Smooth muscle cell (in vitro differentiated cells): ENCODE measurements around the gene TNFSF9. TPM values are rescaled to one million over a fixed set of nuclear protein-coding genes. Genes with fewer than 3 reads are reported as not detected.

Experiments used
- DNase-seq: peaks from one replicate; lab custom pipeline; 2025; ENCODE audit not compliant: unreplicated experiment; lab: John Stamatoyannopoulos, UW
- H2AFZ ChIP-seq: fragments of 200-600 bp; sonication (generic); 2 replicates; pipeline ENCODE4 v1.6.0; 2016; ENCODE audit warnings: antibody characterized with exemption, low read depth, mild to moderate bottlenecking
- H3F3A ChIP-seq: fragments of 200-600 bp; sonication (generic); 2 replicates; pipeline ENCODE4 v1.6.0; 2017; ENCODE audit warnings: antibody characterized with exemption, low read depth
- H3K27ac ChIP-seq: fragments of 200-600 bp; sonication (generic); 2 replicates; pipeline ENCODE4 v1.5.1; 2016; ENCODE audit warnings: low read depth, mild to moderate bottlenecking
- H3K27me3 ChIP-seq: fragments of 200-600 bp; sonication (generic); 2 replicates; pipeline ENCODE4 v1.6.1; 2016; ENCODE audit warnings: low read depth, mild to moderate bottlenecking
- H3K36me3 ChIP-seq: fragments of 200-600 bp; sonication (generic); 2 replicates; pipeline ENCODE4 v1.5.1; 2016; ENCODE audit warnings: low read depth
- H3K4me1 ChIP-seq: fragments of 200-600 bp; sonication (generic); 2 replicates; pipeline ENCODE4 v1.5.1; 2016; ENCODE audit warnings: low read depth
- H3K4me2 ChIP-seq: fragments of 200-600 bp; sonication (generic); 2 replicates; pipeline ENCODE4 v1.6.0; 2016; ENCODE audit warnings: mild to moderate bottlenecking
- H3K4me3 ChIP-seq: fragments of 200-600 bp; sonication (generic); 2 replicates; pipeline ENCODE4 v1.5.1; 2016; ENCODE audit warnings: mild to moderate bottlenecking
- H3K79me2 ChIP-seq: fragments of 200-600 bp; sonication (generic); 2 replicates; pipeline ENCODE4 v1.6.0; 2016; ENCODE audit warnings: low read depth, mild to moderate bottlenecking
- H3K9ac ChIP-seq: fragments of 200-600 bp; sonication (generic); 2 replicates; pipeline ENCODE4 v1.6.0; 2016; ENCODE audit warnings: low read depth
- H3K9me3 ChIP-seq: fragments of 200-600 bp; sonication (generic); replicated peaks from 2 replicates; pipeline ENCODE4 v1.5.1; 2016; ENCODE audit warnings: low read depth
- H4K20me1 ChIP-seq: fragments of 200-600 bp; sonication (generic); 2 replicates; pipeline ENCODE4 v1.6.0; 2016; ENCODE audit warnings: low read depth
- WGBS: methylation state at CpG from one replicate; pipeline ENCODE4 v1.1.7; 2016; ENCODE audit warnings: low lambda C conversion rate; 5-methylcytosine and 5-hydroxymethylcytosine counted together
- polyA plus RNA-seq: library from polyadenylated mRNA; unstranded; fragments of >200 nt; fragmentation: Nextera tagmentation; extraction: Ambion mirVana; gene quantifications from 2 replicates; pipeline ENCODE4 v1.2.1, GENCODE V29; 2016
- total RNA-seq: library from RNA; depleted of rRNA; stranded (reverse); fragments of >200 nt; gene quantifications from 2 replicates; pipeline ENCODE4 v1.2.3, GENCODE V29; 2014
- TF ChIP-seq, protein P1 (sequence below): fragments of 200-600 bp; sonication (generic); IDR thresholded peaks from 2 replicates; pipeline ENCODE4 v1.5.1; 2017; ENCODE audit warnings: borderline replicate concordance, mild to moderate bottlenecking, antibody characterized with exemption; ENCODE audit not compliant: insufficient read depth, poor library complexity, severe bottlenecking

TNFSF9 gene
- total and polyA plus RNA-seq, 2 experiments from 2014 or later: 3.4 to 7.3 TPM

DNA sequence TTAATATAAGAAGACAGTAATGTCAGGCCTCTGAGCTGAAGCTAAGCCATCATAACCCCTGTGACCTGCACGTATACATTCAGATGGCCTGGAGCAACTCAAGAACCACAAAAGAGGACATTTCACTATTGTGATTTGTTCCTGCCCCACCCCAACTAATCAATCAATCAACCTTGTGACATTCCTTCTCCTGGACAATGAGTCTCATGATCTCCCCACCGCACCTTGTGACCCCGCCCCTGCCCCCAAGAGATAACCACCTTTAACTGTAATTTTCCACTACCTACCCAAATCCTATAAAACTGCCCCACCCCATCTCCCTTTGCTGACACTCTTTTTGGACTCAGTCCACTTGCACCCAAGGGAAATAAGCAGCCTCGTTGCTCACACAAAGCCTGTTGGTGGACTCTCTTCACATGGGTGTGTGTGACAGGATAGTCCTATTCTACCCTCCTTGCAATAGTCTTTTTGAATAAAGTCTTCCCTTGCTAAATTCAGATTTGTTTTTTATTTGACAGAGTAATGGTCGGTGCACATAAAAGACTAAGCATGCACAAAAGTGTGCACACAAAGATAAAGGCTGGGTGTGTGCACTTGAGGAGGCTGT lies 46.1 kb downstream of the TNFSF9 start:
- H3K4me2 ChIP-seq: no peak overlapping the region
- 79% methylated on average over 5 of the region's 5 CpGs for WGBS
- no peak overlapping the region for H3K27ac ChIP-seq
- H3K9ac ChIP-seq: no peak overlapping the region
- no peak overlapping the region for H3K4me3 ChIP-seq
- no peaks in the 10 kb centered on the region for H4K20me1 ChIP-seq
- H3K4me1 ChIP-seq: no peaks in the 10 kb centered on the region
- no peak for DNase-seq
- TF ChIP-seq, protein P1, sequence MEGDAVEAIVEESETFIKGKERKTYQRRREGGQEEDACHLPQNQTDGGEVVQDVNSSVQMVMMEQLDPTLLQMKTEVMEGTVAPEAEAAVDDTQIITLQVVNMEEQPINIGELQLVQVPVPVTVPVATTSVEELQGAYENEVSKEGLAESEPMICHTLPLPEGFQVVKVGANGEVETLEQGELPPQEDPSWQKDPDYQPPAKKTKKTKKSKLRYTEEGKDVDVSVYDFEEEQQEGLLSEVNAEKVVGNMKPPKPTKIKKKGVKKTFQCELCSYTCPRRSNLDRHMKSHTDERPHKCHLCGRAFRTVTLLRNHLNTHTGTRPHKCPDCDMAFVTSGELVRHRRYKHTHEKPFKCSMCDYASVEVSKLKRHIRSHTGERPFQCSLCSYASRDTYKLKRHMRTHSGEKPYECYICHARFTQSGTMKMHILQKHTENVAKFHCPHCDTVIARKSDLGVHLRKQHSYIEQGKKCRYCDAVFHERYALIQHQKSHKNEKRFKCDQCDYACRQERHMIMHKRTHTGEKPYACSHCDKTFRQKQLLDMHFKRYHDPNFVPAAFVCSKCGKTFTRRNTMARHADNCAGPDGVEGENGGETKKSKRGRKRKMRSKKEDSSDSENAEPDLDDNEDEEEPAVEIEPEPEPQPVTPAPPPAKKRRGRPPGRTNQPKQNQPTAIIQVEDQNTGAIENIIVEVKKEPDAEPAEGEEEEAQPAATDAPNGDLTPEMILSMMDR: no peak
- H2AFZ ChIP-seq: no peak overlapping the region
- no peaks in the 10 kb centered on the region for H3K79me2 ChIP-seq
- no peaks in the 10 kb centered on the region for H3K36me3 ChIP-seq
- H3F3A ChIP-seq: no peaks in the 10 kb centered on the region
- H3K9me3 ChIP-seq: no peaks in the 10 kb centered on the region
- no peaks in the 10 kb centered on the region for H3K27me3 ChIP-seq

DNA sequence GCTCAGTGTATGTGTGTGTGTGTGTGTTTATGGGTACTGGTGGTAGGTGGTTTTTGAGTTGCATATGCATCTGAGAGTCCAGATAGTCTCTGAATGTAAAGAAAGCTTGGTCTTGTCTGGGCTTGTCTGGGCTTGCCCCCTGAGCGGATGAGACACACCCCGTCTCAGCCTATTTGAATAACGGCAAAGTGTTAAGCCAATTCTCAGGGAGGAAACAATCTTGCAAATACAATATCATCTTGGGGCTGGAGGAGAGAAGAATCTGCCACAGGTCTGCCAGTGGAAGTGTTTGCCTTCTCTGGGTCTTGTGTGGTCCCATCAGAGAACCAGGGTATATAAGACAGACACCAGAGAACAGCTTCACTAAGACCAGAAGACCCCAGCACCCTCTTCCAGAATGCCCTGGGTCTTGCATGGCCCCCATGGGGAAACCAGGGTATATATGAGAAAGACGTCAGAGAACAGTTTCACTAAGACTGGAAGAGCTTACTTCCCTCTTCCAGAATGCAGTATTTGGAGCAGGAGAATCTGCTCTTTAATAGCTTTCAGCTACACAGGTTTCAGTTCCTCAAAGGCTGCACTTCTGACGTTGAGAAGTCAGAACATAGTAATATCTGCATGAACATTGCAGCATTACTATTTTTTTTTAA lies 46.8 kb downstream of the TNFSF9 start:
- H4K20me1 ChIP-seq: no peaks in the 10 kb centered on the region
- H3K79me2 ChIP-seq: no peaks in the 10 kb centered on the region
- H3K4me3 ChIP-seq: no peak overlapping the region
- H3K27me3 ChIP-seq: no peaks in the 10 kb centered on the region
- H3K4me2 ChIP-seq: no peak overlapping the region
- no peaks in the 10 kb centered on the region for H3K4me1 ChIP-seq
- TF ChIP-seq, protein P1: no peak
- H3K9me3 ChIP-seq: no peaks in the 10 kb centered on the region
- no peak overlapping the region for H3K27ac ChIP-seq
- H3K36me3 ChIP-seq: no peaks in the 10 kb centered on the region
- no peak for DNase-seq
- H3K9ac ChIP-seq: no peak overlapping the region
- no peak overlapping the region for H2AFZ ChIP-seq
- H3F3A ChIP-seq: no peaks in the 10 kb centered on the region
- WGBS: 85% methylated on average over 5 of the region's 5 CpGs

DNA sequence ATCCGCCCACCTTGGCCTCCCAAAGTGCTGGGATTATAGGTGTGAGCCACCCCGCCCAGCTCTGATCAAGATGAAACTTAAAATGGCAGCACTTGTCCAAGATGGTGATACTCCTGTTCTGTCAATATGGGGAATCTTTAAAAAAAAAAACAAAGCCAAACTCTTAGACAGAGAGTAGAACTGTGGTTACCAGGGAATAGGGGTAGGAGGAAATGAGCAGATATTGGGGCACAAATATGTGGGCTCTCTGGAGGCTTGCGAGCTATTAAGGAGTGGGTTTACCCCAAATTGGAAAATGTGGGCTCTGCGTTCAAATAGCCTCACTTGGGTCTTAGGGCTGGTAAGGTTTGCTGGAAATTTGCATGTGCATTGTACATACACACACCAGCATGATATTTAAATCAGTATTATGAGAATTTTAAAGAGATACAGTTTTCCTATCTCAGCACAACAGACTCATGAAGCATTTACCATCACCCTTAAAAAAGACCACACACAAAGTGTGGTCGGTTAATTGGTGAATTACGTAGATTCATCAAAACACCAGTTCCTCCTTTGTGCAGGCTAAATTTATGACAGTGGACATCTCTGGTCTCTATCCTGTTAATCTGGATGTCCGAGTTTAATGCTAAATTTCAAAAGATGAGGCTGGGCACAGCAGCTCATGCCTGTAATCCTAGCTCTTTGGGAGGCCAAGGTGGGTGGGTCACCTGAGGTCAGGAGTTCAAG lies 48.8 kb downstream of the TNFSF9 start:
- Histone ChIP-seq H3F3A (no peaks in the 10 kb centered on the region), H2AFZ (no peak overlapping the region), H3K4me2 (no peak overlapping the region), H3K27ac (no peak overlapping the region), H3K4me3 (no peak overlapping the region), H4K20me1 (no peaks in the 10 kb centered on the region), H3K9ac (no peak overlapping the region), H3K27me3 (no peaks in the 10 kb centered on the region), H3K9me3 (no peaks in the 10 kb centered on the region), H3K4me1 (no peaks in the 10 kb centered on the region), H3K79me2 (no peaks in the 10 kb centered on the region), H3K36me3 (no peaks in the 10 kb centered on the region)
- 92% methylated on average over 7 of the region's 7 CpGs for WGBS
- DNase-seq: no peak
- TF ChIP-seq, protein P1: no peak
